Thyroid gland (tissue), 4 donors: Measurements from ENCODE around the gene MICU2.

Experiments
- CTCF ChIP-seq, 6 experiments: fragments of 200-600 bp in 3 of 6; fragments of 450-650 bp in 3 of 6; sonication (generic) in 3 of 6; IDR thresholded peaks; one replicate each; pipeline ENCODE4 v1.5.1; 2016 to 2019; ENCODE audit warnings: antibody characterized with exemption in 6 of 6, mild to moderate bottlenecking in 2 of 6, inconsistent platforms in 1 of 6, moderate library complexity in 1 of 6
- POLR2A ChIP-seq, 2 donors: fragments of 450-650 bp; IDR thresholded peaks; one replicate each; pipeline ENCODE4 v1.6.1; 2017; ENCODE audit warnings: antibody characterized with exemption in 2 of 2, mild to moderate bottlenecking in 2 of 2, moderate library complexity in 1 of 2

- TF ChIP-seq CTCF (IDR thresholded peaks at IDR 0.05): no peak
- TF ChIP-seq POLR2A (IDR thresholded peaks at IDR 0.05): no peak
Observed at GRCh38 chr13:21445759-21446158, 158.2 kb downstream of the MICU2 start.
